Liver (tissue), 9 donors: ENCODE results near the gene EDN1. TPM values are rescaled to one million over a fixed set of nuclear protein-coding genes. Genes with fewer than 3 reads are reported as not detected.

Experiments used
- DNase-seq: peaks from one replicate; pipeline ENCODE4 v3.0.0-alpha.2; 2017; ENCODE audit warnings: low spot score
- H3K27ac ChIP-seq, 2 donors: one replicate each; pipeline ENCODE4 v1.7.0; 2013; ENCODE audit warnings: inconsistent platforms in 2 of 2, low read length in 2 of 2, control low read depth in 1 of 2, low read depth in 1 of 2, mild to moderate bottlenecking in 1 of 2
- H3K27me3 ChIP-seq, 4 donors: one replicate each; pipeline versions ENCODE4 v1.6.1 to v1.7.0; 2013; ENCODE audit warnings: low read length in 3 of 4, inconsistent platforms in 1 of 4, mild to moderate bottlenecking in 1 of 4, moderate library complexity in 1 of 4; ENCODE audit not compliant: control insufficient read depth in 4 of 4, insufficient read depth in 4 of 4
- H3K36me3 ChIP-seq, 4 donors: one replicate each; pipeline versions ENCODE4 v1.6.1 to v1.7.0; 2013; ENCODE audit warnings: low read length in 3 of 4, mild to moderate bottlenecking in 3 of 4, low read depth in 1 of 4, moderate library complexity in 1 of 4; ENCODE audit not compliant: control insufficient read depth in 4 of 4, insufficient read depth in 3 of 4
- H3K4me1 ChIP-seq, 4 donors: one replicate each; pipeline versions ENCODE4 v1.6.1 to v1.7.0; 2013; ENCODE audit warnings: low read length in 3 of 4, mild to moderate bottlenecking in 3 of 4, moderate library complexity in 1 of 4; ENCODE audit not compliant: control insufficient read depth in 4 of 4, insufficient read depth in 4 of 4
- H3K4me3 ChIP-seq, 3 donors: one replicate each; pipeline versions ENCODE4 v1.6.1 to v1.7.0; 2013; ENCODE audit warnings: low read length in 3 of 3, control low read depth in 1 of 3, low read depth in 1 of 3, mild to moderate bottlenecking in 1 of 3
- H3K9ac ChIP-seq, 2 donors: one replicate each; pipeline ENCODE4 v1.7.0; 2013; ENCODE audit warnings: low read length in 2 of 2, mild to moderate bottlenecking in 2 of 2, moderate library complexity in 2 of 2, control low read depth in 1 of 2, low read depth in 1 of 2
- H3K9me3 ChIP-seq, 4 donors: one replicate each; pipeline versions ENCODE4 v1.6.1 to v1.7.0; 2013; ENCODE audit warnings: low read length in 3 of 4; ENCODE audit not compliant: control insufficient read depth in 4 of 4
- ATF3 ChIP-seq: IDR thresholded peaks from 2 replicates; pipeline ENCODE4 v1.6.1; 2016; ENCODE audit warnings: antibody characterized with exemption
- CTCF ChIP-seq: fragments of 150-350 bp; IDR thresholded peaks from 2 replicates; pipeline ENCODE4 v1.5.1; 2017; ENCODE audit warnings: improper control_type of control experiment, low read depth, low read length; ENCODE audit not compliant: missing input control
- EGR1 ChIP-seq, 2 donors: IDR thresholded peaks; 2 replicates each; pipeline ENCODE4 v1.6.1; 2016 to 2018; ENCODE audit warnings: antibody characterized with exemption in 2 of 2, low read depth in 2 of 2
- FOXA1 ChIP-seq: IDR thresholded peaks from 2 replicates; pipeline ENCODE4 v1.6.1; 2016; ENCODE audit warnings: antibody characterized with exemption
- FOXA2 ChIP-seq: IDR thresholded peaks from 2 replicates; pipeline ENCODE4 v1.6.1; 2016; ENCODE audit warnings: antibody characterized with exemption
- GABPA ChIP-seq, 2 donors: IDR thresholded peaks in 1 of 2; conservative IDR thresholded peaks in 1 of 2; 2 replicates each; pipeline ENCODE4 v1.6.1; 2016; ENCODE audit warnings: antibody characterized with exemption in 2 of 2, mild to moderate bottlenecking in 1 of 2, moderate library complexity in 1 of 2
- HNF4A ChIP-seq, 2 donors: conservative IDR thresholded peaks; 2 replicates each; pipeline ENCODE4 v1.6.1; 2016; ENCODE audit warnings: antibody characterized with exemption in 2 of 2, mild to moderate bottlenecking in 2 of 2
- HNF4G ChIP-seq: IDR thresholded peaks from 2 replicates; pipeline ENCODE4 v1.6.1; 2016; ENCODE audit warnings: antibody characterized with exemption
- JUND ChIP-seq, 2 donors: IDR thresholded peaks; 2 replicates each; pipeline ENCODE4 v1.6.1; 2016; ENCODE audit warnings: antibody characterized with exemption in 2 of 2
- MAX ChIP-seq: IDR thresholded peaks from 2 replicates; pipeline ENCODE4 v1.6.1; 2016; ENCODE audit warnings: antibody characterized with exemption
- NR2F2 ChIP-seq: IDR thresholded peaks from 2 replicates; pipeline ENCODE4 v1.6.1; 2016; ENCODE audit warnings: antibody characterized with exemption
- RAD21 ChIP-seq, 2 donors: IDR thresholded peaks; 2 replicates each; pipeline ENCODE4 v1.6.1; 2016; ENCODE audit warnings: antibody characterized with exemption in 2 of 2, mild to moderate bottlenecking in 2 of 2
- REST ChIP-seq: IDR thresholded peaks from 2 replicates; pipeline ENCODE4 v1.6.1; 2016; ENCODE audit warnings: antibody characterized with exemption, mild to moderate bottlenecking
- RXRA ChIP-seq, 2 donors: IDR thresholded peaks; 2 replicates each; pipeline ENCODE4 v1.6.1; 2017 to 2018; ENCODE audit warnings: antibody characterized with exemption in 2 of 2, mild to moderate bottlenecking in 1 of 2
- SP1 ChIP-seq: IDR thresholded peaks from 2 replicates; pipeline ENCODE4 v1.6.1; 2018; ENCODE audit warnings: antibody characterized with exemption, mild to moderate bottlenecking
- TAF1 ChIP-seq: conservative IDR thresholded peaks from 2 replicates; pipeline ENCODE4 v1.6.1; 2016; ENCODE audit warnings: antibody characterized with exemption, mild to moderate bottlenecking
- YY1 ChIP-seq: IDR thresholded peaks from 2 replicates; pipeline ENCODE4 v1.6.1; 2016; ENCODE audit warnings: antibody characterized with exemption, mild to moderate bottlenecking
- ZBTB33 ChIP-seq: IDR thresholded peaks from 2 replicates; pipeline ENCODE4 v1.6.1; 2016; ENCODE audit warnings: antibody characterized with exemption
- WGBS: extraction: QIAGEN DNeasy Blood & Tissue Kit; methylation state at CpG from one replicate; pipeline ENCODE4 v1.1.7; 2013; 5-methylcytosine and 5-hydroxymethylcytosine counted together
- polyA plus RNA-seq, 2 donors: library from polyadenylated mRNA; stranded (reverse) in 1 of 2; unstranded in 1 of 2; fragments of 200-250 nt in 1 of 2; fragments of >200 nt in 1 of 2; fragmentation: Nextera tagmentation in 1 of 2; extraction: Ambion mirVana in 1 of 2; gene quantifications; one replicate each; pipeline versions ENCODE4 v1.2.1 to v1.2.3, GENCODE V29; 2013 to 2015
- total RNA-seq, 2 donors: library from RNA; depleted of rRNA; stranded (reverse); fragments of >200 nt; gene quantifications; one replicate each; pipeline ENCODE4 v1.2.3, GENCODE V29; 2014
- donor health status: healthy.
- donor health status: healthy.
- donor health status: healthy.
- donor health status: healthy.
- donor health status: healthy.

The EDN1 gene
- total and polyA plus RNA-seq, 4 donors = 0.70 to 1.2 (median 1.0) TPM

- no peak for TF ChIP-seq ZBTB33
- TF ChIP-seq HNF4A (conservative IDR thresholded peaks at IDR 0.05) = no peak
- TF ChIP-seq ATF3 = no peak
- TF ChIP-seq TAF1 = no peak
- no peak for TF ChIP-seq MAX
- no peak for TF ChIP-seq FOXA2
- no peak for TF ChIP-seq YY1
- no peak for TF ChIP-seq RAD21 (IDR thresholded peaks at IDR 0.05)
- TF ChIP-seq REST = no peak
- no peak for TF ChIP-seq NR2F2
- no peak for TF ChIP-seq SP1
- TF ChIP-seq RXRA (IDR thresholded peaks at IDR 0.05) = no peak
- no peak for TF ChIP-seq JUND (IDR thresholded peaks at IDR 0.05)
- TF ChIP-seq CTCF = no peak
- TF ChIP-seq FOXA1 = no peak
- TF ChIP-seq EGR1 (IDR thresholded peaks at IDR 0.05; ENCODE audit: low read depth in 2 of 2) = no peak
- TF ChIP-seq HNF4G = no peak
- TF ChIP-seq GABPA (IDR thresholded peaks at IDR 0.05 in 1 of 2, conservative IDR thresholded peaks at IDR 0.05 in 1 of 2) = no peak
- H3K9ac ChIP-seq = no peak overlapping the region
- peaks cover 0 to 12% (median 4%) of the 10 kb centered on the region in 4 donors for H3K4me1 ChIP-seq
- DNase-seq = no peak
- no peak overlapping the region for H3K4me3 ChIP-seq
- H3K27me3 ChIP-seq = no peaks in the 10 kb centered on the region
- 78% methylated on average over 14 of the region's 14 CpGs for WGBS
- H3K36me3 ChIP-seq = no peaks in the 10 kb centered on the region
- no peak overlapping the region for H3K27ac ChIP-seq
- no peaks in the 10 kb centered on the region for H3K9me3 ChIP-seq
These were observed 5.5 kb downstream of the EDN1 start for GRCh38 chr6:12295558-12296254.
